ENCODE data around the gene TCERG1.

Gene TCERG1

DNA sequence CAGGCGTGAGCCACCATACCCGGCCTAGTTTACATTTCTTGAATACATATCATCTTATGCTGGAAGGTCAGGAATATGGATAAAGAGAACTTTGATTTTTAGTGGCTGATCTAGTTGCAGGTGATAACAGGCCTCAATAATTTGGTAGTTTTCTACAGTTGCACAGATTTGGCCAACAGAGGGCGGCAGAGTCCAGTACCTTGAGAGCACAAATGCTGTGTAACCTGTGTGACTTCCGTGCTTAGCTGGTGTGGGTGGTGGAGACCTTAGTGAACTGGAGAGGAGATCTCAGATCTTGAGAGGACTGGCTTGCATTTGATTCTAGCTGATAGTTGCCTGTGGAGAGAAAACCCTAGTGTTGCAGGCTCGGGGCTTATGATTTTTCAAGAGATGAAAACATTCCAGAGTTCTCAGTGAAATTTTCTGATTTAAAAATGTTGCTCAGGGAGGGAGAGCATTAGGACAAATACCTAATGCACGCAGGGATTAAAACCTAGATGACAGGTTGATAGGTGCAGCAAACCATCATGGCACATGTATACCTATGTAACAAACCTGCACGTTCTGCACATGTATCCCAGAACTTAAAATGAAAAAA, 86.2 kb downstream of the TCERG1 start:
- TF ChIP-seq, protein P1, sequence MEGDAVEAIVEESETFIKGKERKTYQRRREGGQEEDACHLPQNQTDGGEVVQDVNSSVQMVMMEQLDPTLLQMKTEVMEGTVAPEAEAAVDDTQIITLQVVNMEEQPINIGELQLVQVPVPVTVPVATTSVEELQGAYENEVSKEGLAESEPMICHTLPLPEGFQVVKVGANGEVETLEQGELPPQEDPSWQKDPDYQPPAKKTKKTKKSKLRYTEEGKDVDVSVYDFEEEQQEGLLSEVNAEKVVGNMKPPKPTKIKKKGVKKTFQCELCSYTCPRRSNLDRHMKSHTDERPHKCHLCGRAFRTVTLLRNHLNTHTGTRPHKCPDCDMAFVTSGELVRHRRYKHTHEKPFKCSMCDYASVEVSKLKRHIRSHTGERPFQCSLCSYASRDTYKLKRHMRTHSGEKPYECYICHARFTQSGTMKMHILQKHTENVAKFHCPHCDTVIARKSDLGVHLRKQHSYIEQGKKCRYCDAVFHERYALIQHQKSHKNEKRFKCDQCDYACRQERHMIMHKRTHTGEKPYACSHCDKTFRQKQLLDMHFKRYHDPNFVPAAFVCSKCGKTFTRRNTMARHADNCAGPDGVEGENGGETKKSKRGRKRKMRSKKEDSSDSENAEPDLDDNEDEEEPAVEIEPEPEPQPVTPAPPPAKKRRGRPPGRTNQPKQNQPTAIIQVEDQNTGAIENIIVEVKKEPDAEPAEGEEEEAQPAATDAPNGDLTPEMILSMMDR (IDR thresholded peaks at IDR 0.05; ENCODE audit: low read depth, low read length, missing control alignments), result peak; percentile 86
- in situ Hi-C loops (cut with HindIII; ENCODE audit: low sequenced_read_pairs), result loop anchor here (10.0 kb wide), 1 partner anchor 1041 kb away; no protein-coding TSS in a partner anchor
- no peak overlapping the region for H3K4me3 ChIP-seq (ENCODE audit: low read depth, low read length)
- DNase-seq (ENCODE audit: low read depth), result peak; percentile 38

GRCh38 chr5:146533882-146534281, 86.7 kb downstream of the TCERG1 start:
- DNase-seq (ENCODE audit: low read depth), result no peak
- no peak overlapping the region for H3K4me3 ChIP-seq (ENCODE audit: low read depth, low read length)
- TF ChIP-seq, protein P1 (IDR thresholded peaks at IDR 0.05; ENCODE audit: low read depth, low read length, missing control alignments), result no peak
- in situ Hi-C loops (cut with HindIII; ENCODE audit: low sequenced_read_pairs), result loop anchor here (10.0 kb wide), 1 partner anchor 1041 kb away; no protein-coding TSS in a partner anchor

GRCh38 chr5:146538432-146538831, 91.3 kb downstream of the TCERG1 start:
- TF ChIP-seq, protein P1 (IDR thresholded peaks at IDR 0.05; ENCODE audit: low read depth, low read length, missing control alignments), result no peak
- no peak overlapping the region for H3K4me3 ChIP-seq (ENCODE audit: low read depth, low read length)
- no peak for DNase-seq (ENCODE audit: low read depth)
- in situ Hi-C loops (cut with HindIII; ENCODE audit: low sequenced_read_pairs), result loop anchor here (10.0 kb wide), 1 partner anchor 1036 kb away; no protein-coding TSS in a partner anchor

DNA sequence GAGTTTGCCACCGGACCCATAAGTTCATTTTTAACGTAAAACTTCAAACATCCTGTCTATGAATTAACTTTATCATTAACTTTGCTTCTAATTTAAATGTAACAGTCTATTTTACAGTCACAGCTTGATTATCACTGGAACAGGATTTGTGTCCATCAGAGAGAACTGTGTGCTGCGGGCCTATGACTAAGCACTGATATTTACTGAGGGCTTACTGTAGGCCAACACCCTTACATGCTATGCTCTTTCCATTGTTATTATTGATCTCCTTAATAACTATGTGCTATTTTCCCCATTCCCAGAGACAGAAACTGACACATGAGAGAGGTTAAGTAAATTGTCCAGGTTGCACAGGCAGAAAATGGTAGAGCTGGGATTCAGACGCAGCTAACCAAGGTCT, 92.8 kb downstream of the TCERG1 start:
- H3K4me3 ChIP-seq (ENCODE audit: low read depth, low read length), result no peak overlapping the region
- in situ Hi-C loops (cut with HindIII; ENCODE audit: low sequenced_read_pairs), result loop anchor here (10.0 kb wide), 1 partner anchor 1035 kb away; no protein-coding TSS in a partner anchor
- DNase-seq (ENCODE audit: low read depth), result no peak
- TF ChIP-seq, protein P1 (IDR thresholded peaks at IDR 0.05; ENCODE audit: low read depth, low read length, missing control alignments), result no peak

DNA sequence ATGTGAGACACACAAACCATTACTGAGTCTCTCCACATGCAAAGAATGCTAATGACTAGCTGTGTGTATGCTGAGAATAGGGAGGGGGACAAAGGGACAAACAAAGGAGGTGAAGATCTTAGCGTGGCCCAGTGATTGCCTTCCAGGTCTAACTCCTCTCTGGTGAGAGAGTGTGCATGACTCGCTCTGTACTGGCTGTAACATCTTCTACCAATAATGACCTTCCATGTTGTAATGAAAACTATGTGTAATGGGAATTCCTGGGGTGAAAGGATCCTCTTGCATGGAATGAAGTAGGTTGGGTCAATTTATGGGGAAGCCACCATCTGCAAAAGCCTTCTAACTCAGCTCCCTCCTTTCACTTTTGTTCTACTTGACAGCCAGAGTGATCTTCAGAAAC, 93.3 kb downstream of the TCERG1 start:
- TF ChIP-seq, protein P1 (IDR thresholded peaks at IDR 0.05; ENCODE audit: low read depth, low read length, missing control alignments), result no peak
- in situ Hi-C loops (cut with HindIII; ENCODE audit: low sequenced_read_pairs), result no loop called here
- no peak for DNase-seq (ENCODE audit: low read depth)
- no peak overlapping the region for H3K4me3 ChIP-seq (ENCODE audit: low read depth, low read length)

DNA sequence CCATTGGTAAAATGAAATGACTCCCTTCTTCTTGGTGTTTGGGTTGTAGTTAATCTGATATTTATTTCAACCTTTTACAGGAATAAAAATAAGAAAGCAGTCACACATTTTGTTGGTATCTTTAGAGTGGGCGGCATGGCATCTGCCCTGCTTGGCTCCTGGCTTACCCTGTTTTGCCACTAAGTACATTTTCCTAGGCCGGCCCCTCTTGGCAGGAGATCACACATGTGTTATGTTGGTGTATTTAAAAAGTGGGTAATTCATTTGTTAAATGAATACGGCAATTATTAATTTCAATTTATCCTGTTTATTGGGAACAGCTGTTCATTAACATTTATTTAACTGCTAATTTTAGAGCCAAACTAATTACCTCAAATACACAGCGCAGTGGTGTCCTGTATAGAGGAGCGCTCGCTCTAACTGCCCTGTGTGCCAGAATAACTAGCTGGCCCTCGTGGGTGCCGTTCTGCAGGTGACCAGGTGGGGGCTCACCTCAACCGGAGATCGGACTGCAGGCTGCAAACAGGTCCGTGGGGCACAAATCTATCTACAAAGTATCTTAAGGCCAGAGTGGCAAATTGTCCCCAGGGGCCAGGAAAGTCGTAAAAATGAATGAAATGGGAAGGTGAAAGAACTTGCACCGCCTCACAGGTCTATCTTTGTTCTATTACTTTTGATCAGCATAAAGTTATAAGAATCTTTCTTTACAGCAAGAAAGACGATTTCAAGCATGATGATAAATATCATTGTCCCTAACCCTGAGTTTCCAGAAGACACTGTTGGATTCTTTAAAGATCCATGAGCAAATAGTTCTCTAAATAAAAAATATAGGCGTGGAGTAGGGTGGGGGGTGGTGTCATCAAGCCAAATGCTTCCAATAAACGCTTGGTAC, 95.1 kb downstream of the TCERG1 start:
- TF ChIP-seq, protein P1 (IDR thresholded peaks at IDR 0.05; ENCODE audit: low read depth, low read length, missing control alignments), result peak; percentile 98
- in situ Hi-C loops (cut with HindIII; ENCODE audit: low sequenced_read_pairs), result no loop called here
- no peak overlapping the region for H3K4me3 ChIP-seq (ENCODE audit: low read depth, low read length)
- DNase-seq (ENCODE audit: low read depth), result peak; percentile 47

Measured in astrocyte of the cerebellum (primary cell).